GM19455 (cell line): ENCODE results near the gene SUFU.

Source experiments
- ATAC-seq: cut with Tn5 transposase; IDR thresholded peaks from one replicate; pipeline ENCODE4 v1.9.1; 2021; ENCODE audit not compliant: unreplicated experiment

The SUFU gene

DNA sequence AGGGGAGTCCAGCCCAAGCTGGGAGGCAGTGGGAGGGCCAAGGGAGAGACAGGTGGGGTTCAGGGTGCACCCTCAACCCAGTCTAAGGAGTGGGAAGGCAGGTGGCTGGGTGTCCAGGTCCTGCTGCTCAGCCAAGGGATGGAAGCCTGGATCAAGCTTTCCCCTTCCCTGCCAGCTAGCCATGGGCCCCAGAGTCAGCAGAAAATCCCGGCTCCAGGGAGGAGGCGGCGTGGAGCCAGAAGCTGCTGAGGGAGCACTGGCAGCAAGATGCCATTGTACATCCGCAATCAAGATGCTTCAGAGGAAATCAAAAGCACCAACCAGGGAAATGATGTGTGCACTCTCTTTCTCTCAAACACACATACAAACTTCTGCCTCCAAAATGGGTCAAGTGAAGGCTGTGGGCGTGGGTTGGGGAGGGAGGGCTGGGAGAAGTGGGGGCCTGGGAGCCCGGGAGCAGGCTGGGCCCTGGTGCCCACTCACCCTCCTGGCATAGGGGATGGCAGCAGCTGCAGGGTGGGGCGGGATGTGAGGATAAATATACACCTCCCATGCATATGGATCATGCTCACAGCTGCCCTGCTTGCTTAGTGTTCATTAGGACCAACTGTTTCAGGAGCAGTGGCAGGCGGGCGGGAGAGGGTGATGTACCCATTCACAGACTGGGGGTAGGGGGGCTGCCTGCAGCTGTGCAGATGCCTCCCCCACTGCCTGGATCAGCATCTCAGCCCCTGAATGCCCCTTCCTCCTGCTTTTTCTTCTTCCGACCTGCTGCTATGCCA is 164.7 kb downstream of the SUFU start:
- no peak for ATAC-seq

DNA sequence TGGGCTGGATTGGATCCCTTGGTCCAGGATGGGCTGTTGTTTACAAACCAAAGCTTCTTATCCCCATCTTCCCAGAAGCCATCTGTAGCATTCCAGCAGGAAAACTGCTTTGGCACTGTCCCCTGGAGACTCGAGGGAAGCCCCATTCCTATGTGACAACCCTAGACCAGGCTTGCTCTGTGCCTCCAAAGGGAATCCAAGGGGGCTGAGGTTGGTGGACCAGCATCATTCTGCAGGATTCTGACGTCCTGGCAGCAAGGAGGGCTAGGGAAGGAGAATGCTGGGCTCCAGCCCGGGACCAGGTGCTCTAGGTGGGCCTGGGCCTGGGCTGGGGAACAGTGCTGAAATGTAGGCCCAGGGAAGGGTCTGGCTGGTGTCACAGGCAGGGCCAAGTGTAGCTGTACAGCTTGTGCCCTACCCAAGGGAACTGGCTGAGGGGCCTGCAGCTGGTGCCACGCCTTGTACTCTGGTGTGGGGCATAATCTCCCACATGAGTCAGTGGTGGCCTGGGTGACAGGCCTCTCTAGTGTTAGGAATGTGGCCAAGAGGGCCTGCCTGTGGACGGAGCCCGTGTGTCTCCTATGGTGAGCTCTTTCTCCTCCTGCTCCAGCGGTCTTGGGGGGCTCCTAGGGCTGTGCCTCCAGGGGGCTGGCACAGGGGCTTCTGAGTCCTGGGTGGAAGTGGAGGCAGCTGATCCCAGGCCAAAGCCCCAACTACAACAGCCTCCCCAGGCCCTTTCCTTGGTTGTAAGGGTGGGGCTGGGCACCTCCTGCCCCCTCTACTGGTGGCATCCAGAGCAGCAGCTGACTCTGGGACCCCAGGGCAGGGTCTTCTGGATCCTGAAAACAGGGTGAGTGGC is 165.7 kb downstream of the SUFU start:
- ATAC-seq = no peak

DNA sequence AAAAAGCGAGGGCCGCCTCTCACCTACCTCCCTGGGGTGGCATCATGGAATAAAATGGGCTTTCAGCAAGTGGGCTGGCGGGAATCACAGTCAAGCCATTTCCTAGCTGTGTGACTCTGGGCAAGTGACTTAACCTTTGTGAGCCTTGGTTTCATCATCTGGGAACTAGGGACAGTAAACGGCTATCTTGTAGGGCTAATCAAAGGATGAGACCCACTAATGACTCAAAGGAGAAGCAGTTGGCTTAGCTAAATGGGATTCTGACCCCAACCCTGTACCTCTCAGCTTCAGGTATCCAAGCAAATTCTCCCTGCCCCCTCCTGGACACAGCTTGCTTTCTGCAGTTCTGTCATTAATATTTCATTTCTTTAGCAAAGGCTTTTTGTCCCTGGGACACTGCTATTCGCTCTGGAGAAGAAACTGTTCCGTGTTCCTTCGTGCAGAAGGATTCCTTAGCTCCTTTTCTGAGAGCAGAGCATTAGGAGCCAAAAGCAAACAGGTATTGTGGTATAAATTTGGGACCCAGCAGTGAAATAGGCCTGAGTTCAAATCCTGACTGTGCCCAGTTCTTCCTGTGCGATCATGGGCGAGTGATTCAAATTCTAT is 166.4 kb downstream of the SUFU start:
- ATAC-seq = no peak

DNA sequence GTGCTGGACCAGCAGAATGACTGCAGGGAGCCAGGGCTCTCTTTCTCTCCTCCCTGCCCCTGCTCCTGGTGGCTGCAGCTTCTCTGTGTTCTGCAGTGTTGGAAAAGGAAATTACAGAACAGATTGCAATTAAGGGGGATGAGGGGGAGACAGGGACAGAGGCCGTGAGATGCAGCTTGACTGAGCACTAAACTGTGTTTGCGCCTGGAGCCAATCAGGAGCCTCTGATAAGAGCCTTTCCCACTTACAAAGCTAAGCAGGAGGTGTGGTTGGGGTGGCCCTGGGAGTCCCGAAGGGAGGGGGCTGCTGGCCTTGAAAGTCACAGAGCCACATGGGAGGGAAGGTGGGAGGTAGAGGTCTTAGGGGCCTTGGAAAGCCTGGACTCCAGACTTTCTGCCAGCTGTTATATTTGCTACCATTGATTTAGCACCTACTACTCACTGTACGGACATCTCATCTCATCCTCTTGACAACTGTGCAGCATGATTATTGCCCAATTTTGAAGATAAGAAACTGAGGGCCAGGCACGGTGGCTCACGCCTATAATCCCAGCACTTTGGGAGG is 167.2 kb downstream of the SUFU start:
- no peak for ATAC-seq

DNA sequence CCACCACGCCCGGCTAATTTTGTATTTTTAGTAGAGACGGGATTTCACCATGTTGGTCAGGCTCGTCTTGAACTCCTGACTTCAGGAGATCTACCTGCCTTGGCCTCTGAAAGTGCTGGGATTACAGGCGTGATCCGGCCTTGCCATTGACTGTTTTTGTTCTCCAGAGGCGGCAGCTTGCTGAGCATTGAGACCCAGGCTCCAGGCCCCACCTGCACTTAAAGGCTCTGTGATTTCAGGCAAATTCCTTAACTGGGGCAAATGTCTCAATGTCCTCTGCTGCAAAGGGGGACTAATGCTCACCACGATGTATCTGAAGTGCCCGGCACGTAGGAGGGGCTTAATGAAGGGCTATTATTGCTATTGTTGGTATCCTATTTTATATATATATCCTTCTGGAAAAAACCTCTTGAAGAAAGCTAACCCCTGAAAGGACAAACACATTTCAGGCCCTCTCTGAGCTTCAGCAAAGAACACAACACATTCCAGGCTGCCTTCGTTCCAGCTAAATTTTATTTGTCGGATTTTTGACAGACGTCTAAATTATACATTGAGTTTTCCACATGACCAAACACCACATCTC is 169.6 kb downstream of the SUFU start:
- no peak for ATAC-seq

DNA sequence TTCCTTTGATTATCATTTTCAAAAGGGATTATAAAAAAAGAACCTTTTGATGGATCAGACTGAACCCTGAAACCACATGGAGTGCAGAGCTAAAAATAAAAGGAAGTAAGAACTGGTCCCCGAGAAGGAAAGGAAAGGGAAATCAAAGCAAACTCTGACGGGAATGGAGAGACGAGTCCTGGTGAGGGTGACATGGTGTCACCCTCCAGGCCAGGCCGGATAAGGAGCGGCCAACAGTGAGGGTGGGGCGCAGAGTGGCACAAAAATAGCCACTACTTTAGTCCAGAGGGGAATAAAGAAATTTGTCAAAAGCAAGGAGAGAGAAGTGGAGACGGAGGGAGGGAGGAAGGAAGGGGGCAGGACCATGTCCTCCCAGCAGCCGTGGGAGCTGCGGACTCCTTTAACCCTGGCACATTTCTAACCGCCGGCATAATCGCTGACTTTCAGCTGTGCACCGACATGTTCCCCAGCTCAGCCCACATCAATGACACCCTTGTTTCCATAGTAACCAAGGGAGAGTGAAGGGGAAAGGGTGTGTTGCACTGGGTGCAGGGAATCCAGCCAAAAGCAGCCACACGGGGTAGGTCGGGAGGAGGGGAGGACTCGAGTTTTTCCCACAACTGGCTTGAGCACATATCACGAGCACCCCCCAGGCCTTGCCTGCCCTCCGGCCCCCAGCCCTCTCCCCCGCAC is 170.2 kb downstream of the SUFU start:
- no peak for ATAC-seq

DNA sequence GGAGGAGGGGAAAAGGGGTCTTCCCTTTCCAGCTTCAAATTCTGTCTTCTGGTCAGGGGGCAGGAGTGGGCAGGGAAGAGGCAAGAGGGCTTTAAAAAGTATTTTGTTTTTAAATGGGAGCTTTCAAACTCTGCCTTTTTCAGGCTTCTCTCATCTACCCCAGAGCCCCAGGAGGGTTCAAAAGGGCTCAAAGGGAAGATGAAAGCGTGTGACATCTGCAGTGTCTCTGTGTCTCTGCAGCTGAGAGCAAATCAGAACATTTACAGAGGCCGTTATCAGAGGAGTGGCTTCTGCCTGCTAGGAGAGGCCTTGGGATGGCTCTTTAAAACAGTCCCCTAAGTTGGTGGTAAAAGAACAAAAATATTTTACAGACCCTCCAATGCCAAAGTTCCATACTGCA is 170.8 kb downstream of the SUFU start:
- no peak for ATAC-seq

DNA sequence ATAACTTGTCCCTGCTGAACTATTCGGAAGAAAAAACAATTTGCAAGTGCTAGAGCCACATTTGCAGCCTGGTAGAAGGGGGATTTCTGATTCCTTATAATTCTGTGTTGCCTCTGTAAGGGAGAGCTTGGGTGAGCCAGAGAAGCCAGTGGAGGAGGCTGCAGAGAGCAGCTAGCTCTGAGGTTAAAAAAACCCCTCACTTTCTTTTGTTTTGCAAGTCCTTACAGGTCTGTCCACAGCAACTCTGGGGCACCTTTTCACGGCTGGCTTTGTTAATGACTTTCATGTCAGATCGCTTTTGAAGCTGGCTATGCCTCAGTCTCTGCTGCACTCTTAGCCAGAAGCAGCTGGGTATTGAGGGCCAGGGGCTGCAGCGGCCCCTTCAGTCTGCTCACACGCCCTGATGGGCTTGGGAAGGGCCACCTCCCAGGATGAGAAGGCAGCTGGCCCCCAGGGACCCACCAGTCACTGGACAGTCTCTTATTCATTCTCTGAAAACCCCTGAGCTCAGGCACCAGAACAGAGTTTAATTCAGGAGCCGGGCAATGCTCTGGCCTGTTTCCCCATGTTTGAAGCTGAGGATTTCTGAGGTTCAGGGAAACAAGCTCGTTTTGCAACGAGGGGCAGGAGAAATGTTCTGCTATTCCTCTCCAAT is 171.4 kb downstream of the SUFU start:
- ATAC-seq = no peak

DNA sequence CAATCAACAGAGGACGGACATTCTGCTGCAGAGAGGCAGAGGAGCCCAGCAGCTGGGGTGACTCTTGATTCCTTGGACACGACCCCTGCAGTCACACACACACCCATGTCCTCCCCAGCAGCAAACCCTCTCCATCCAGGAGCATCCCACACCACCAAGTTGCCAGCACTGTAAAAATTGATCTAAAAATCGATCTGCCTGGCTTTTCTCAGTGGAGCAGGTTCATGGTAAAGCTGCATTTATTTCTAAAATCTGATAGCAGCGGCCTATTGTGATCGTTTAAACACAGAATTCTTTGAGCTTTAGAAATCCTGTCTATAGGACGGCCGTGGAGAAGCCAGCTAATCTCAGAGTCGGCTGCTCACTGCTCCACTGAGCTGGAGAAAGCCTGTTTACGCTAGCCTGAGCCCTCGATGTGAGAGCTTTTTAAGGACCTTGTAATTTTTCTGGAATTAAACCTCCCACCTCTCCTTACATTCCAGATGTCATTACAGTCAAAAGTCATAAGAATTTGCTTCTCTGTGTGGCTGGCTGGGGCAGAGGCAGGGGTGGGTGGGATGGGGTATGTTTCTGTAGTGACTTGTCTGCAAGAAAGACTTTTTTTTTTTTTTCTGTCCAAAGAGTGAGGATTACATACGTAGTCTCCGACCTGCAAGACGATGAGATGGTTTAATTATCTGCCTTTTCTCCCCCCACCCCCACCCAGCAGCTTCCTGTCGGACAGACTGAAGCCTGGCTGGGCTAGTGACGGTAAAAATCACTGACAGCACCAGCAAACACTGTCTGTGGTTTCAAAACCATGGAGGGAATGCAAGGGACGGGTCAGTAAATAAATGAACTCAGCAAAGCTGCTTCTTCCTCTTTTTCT is 172.1 kb downstream of the SUFU start:
- ATAC-seq = no peak

DNA sequence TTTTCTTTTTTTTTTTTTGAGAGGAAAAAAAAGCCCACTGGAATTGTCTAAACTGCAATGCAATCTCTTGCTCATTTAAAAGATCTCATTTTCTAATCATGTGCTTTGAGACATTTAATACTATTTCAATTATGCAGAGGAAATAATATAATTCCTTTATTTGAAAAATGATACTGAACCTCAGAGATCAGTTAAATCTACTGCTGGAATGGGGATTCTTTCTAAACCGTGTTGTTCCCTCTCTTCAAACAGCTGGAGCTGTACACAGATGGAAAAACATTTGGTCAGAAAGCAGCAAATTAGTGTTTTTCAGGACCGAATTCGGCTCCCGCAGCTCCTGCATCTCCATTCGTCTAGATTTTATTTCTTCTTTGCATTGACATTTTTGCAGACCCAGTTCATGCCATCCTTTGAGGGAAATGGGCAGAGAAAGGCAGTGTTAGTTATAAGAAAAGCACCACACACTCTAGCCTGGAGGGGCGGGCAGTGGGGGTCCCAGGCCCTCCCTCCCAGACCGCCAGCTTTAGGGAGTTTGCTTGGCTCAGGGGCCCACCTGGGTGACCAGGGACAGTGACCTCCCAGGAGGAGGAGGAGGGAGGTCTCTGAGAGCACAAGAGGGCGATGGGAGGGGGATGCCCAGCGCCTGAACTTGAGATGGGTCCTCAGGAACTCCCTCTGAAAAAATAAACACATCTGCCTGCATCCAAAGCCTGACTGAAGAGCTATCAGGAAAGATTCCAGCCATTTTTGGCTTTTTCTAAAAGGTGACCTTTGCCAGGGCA is 173.0 kb downstream of the SUFU start:
- ATAC-seq = no peak

DNA sequence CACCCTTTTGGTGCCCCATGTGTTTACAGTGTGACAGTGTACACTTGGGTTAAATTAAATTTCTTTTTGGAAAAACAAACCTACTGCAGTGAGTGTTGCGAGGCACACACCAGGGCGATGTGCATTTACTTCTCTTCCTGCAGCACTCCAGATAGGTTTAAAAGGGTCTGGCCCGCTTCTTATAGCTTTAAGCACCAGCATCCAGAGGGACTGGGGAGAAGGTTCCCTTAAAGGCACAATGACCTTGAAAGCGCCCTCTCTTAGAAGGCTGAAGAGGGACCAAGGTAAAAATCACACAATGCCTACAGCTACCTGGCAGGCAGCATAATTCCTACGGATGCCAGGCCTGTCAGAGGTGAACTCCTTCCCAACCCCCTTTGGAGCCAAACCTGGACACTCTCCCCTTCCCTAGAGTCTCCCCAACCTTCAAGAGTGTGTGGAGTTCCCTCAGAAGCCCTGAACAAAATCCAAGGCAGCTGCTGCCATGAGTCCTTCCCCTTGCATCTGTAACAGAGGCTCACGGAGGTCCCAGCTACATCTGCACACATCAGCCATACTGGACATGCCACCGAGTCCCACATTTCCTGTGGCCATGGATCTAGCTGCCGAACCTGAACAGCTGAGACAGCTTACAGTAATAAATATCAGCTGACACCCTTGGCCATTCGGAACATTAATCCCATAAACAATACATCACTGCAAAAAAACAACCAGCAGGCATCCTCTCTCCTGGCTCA is 173.7 kb downstream of the SUFU start:
- no peak for ATAC-seq

DNA sequence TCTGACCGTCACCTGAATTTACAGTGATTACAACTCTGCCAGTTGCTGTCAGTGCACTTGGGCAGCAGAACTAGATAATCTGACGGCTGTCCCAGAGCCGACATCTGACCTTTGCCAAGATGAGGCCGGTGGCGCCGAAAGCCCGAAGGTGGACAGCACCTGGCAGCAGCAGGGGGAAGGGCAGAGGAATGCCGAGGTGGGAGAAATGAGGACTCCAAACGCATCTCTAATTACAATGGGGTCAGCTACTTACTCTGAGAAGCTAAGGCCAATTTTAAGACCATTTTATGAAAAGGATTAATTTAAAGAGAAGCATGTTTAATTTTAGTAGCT is 174.3 kb downstream of the SUFU start:
- no peak for ATAC-seq

DNA sequence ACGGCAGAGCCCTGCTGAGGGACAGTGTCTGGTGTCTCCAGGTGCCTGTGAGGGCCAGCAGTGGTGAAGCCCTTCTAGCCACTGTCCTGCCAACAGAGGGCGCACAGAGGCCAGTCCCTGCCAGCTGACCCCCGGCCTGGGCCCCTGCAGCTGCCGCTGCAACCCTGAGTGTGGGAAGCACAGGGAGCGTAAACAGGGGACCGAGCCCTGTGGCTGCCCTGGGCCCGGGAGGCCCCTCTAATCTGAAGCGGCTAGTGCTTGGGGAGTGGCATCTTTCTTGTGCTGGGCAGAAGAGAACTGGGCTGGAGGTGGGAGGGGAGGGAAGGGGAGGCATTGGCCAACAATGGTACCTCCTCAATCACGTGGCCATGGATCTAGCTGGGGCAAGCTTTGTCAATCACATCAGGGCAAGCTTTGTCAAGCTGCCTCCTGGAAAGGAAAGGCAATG is 175.1 kb downstream of the SUFU start:
- no peak for ATAC-seq

DNA sequence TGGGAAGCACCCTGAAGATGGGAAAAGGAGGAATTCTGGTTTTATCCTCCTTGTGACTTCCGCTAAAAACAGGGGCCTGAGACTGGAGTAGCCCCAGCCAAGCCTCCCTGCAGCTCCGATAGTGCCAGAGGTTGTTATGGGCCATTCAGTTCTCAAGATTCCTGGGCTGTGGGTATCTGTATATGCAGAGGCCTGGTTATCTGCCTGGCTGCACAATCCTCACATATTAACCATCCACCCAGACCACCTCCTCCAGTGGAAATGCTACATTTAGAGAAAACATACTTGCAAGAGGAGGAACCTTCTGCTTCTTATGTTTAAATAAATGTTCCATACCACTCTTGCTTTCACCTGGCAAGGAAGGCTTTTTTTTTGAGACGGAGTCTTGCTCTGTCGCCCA is 175.8 kb downstream of the SUFU start:
- ATAC-seq = no peak

DNA sequence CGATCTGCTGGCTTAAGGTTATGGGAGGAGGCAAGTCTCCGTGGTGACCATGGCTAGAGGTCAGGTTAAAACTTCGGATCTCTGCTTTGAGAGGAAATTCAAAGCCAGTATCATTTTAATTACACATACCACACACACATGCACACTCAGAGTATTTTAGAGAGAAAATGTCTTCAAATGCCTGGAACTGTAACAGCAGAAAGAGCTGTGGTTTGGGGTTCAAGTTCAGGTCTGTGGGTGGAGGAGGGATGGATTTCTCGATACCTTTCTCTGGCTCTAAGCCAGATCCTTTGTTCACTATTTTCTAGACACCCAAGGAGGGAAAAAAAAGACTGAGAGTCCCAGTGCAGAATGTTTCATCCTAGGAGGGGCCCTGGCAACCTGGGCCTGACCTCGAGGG is 177.9 kb downstream of the SUFU start:
- ATAC-seq = no peak

DNA sequence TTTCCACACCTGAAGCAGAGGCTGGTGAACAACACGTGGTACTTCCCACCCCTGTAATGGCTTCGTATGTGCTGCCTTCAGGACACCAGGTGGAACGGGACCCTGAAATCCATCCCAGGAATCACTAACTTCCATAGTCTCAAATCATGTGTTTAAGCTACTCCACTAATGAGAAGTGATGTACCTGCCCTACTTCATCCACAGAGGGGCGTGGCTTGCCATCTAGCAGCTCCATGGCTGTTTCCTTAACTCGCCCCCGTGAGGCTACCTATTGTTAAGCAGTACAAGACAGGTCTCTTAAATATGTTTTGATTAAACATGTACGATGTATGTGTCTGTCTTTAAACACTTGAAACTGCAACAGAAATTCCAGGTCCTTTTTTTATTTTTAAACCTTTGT is 178.6 kb downstream of the SUFU start:
- no peak for ATAC-seq

DNA sequence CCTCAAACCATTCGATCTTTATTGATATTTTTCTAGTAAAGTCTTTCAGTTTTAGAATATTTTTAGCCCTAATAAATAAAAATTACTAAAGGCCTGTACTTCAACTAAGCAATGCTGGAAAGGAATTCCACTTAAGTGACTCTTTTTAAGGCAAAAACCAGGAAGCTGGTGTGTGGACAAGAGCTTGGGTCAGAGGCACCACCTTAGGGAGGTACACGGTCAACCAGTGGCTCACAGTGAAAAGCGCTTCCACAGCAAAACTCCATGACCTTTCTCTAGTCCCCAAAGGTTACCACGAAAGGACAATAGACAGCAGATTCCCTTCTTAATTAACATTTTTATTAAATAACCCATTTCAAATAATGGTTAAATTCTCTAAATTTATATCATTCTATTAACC is 179.2 kb downstream of the SUFU start:
- no peak for ATAC-seq
